22Rv1 (cell line): Measurements from ENCODE around the gene GRAMD1B.

ENCODE experiments used
- ZFX ChIP-seq: fragments of 450-650 bp; IDR thresholded peaks from 2 replicates; pipeline ENCODE4 v1.6.1; 2017; ENCODE audit warnings: antibody characterized with exemption, borderline replicate concordance
- TF ChIP-seq, protein P1 (sequence below): fragments of 450-650 bp; IDR thresholded peaks from 2 replicates; pipeline ENCODE4 v1.5.1; 2017; ENCODE audit warnings: mild to moderate bottlenecking

DNA sequence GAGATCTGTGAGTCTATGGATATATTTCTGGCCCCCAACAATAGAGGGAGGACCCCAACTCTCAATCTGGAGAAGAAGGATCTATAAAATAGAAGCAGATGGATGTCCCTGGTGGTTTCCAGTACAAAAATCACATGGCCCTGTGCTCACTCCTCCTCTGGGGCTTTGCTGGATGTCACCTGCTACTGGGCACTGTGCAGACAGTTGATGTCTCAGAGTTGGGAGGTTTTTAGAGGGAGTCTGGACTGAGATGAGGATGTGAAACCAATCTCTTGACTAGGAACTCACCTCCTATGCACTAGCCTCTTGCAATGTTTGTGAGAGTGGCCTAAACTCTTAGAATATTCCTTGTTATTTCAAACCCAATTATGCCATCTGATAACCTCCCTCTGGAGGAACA is 117.1 kb downstream of the GRAMD1B start:
- TF ChIP-seq, protein P1, sequence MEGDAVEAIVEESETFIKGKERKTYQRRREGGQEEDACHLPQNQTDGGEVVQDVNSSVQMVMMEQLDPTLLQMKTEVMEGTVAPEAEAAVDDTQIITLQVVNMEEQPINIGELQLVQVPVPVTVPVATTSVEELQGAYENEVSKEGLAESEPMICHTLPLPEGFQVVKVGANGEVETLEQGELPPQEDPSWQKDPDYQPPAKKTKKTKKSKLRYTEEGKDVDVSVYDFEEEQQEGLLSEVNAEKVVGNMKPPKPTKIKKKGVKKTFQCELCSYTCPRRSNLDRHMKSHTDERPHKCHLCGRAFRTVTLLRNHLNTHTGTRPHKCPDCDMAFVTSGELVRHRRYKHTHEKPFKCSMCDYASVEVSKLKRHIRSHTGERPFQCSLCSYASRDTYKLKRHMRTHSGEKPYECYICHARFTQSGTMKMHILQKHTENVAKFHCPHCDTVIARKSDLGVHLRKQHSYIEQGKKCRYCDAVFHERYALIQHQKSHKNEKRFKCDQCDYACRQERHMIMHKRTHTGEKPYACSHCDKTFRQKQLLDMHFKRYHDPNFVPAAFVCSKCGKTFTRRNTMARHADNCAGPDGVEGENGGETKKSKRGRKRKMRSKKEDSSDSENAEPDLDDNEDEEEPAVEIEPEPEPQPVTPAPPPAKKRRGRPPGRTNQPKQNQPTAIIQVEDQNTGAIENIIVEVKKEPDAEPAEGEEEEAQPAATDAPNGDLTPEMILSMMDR: no peak
- no peak for TF ChIP-seq ZFX
